ENCODE results near the gene PDE4B.

Gene PDE4B

DNA sequence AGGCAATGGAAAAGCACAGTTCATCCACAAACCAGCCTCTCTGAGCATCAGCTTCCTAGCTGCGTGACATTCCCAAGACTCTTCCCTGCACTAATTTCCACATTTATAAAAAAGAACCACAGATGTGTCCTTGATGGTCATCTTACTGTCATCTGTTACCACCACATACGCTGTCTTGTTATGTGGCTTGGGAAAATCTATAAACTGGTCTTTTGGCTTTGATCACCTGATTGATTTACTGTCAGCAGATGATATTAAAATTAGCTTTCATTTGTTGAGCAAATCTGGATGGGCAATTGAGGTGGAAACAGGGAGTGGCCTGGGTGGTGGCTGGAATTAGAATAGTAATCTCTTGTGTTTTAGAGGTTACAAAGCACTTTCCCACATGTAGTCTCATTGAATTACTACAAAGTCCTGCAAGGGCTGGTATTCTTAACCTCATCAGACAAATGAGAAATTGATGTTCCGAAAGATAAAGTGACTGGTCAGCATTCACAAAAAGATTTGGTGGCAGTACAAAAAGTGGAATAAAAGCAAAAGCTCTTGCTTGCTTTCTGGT, 509.6 kb downstream of the PDE4B start:
- Histone ChIP-seq H3K4me3 (ENCODE audit: low read depth, low read length) (no peak overlapping the region), H3K4me2 (ENCODE audit: low read length) (no peak overlapping the region), H3K27me3 (ENCODE audit: control insufficient read depth, insufficient read depth, low read length) (no peaks in the 10 kb centered on the region), H3K27ac (no peak overlapping the region), H2AFZ (no peak overlapping the region), H3K9ac (no peak overlapping the region), H3K36me3 (ENCODE audit: control insufficient read depth, insufficient read depth, low read length) (no peaks in the 10 kb centered on the region), H3K79me2 (no peaks in the 10 kb centered on the region), H3K9me3 (ENCODE audit: control insufficient read depth, low read length) (no peaks in the 10 kb centered on the region), H3K4me1 (no peaks in the 10 kb centered on the region)
- TF ChIP-seq, protein P1, sequence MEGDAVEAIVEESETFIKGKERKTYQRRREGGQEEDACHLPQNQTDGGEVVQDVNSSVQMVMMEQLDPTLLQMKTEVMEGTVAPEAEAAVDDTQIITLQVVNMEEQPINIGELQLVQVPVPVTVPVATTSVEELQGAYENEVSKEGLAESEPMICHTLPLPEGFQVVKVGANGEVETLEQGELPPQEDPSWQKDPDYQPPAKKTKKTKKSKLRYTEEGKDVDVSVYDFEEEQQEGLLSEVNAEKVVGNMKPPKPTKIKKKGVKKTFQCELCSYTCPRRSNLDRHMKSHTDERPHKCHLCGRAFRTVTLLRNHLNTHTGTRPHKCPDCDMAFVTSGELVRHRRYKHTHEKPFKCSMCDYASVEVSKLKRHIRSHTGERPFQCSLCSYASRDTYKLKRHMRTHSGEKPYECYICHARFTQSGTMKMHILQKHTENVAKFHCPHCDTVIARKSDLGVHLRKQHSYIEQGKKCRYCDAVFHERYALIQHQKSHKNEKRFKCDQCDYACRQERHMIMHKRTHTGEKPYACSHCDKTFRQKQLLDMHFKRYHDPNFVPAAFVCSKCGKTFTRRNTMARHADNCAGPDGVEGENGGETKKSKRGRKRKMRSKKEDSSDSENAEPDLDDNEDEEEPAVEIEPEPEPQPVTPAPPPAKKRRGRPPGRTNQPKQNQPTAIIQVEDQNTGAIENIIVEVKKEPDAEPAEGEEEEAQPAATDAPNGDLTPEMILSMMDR (IDR thresholded peaks at IDR 0.05), result no peak

DNA sequence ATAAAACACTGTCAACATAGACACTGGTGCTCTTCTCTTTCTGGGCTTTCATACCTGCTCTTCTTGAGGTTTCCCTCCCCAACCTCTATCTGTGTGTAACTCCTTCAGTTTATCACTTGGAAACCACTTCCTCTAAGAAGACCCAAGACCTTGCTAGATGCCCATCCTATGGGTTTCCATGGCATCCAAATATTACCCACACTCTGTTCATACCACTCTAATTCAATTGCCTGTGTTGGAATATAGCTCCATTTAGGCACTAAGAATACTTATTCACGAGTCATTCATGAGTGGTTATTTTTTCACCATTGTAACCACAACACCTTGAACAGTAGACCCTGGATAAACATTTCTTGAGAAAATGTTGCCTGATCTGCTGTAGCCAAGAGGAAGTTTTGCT, 510.1 kb downstream of the PDE4B start:
- Histone ChIP-seq H3K4me2 (ENCODE audit: low read length) (no peak overlapping the region), H2AFZ (no peak overlapping the region), H3K27me3 (ENCODE audit: control insufficient read depth, insufficient read depth, low read length) (no peaks in the 10 kb centered on the region), H3K79me2 (no peaks in the 10 kb centered on the region), H3K4me1 (no peaks in the 10 kb centered on the region), H3K36me3 (ENCODE audit: control insufficient read depth, insufficient read depth, low read length) (no peaks in the 10 kb centered on the region), H3K9ac (no peak overlapping the region), H3K9me3 (ENCODE audit: control insufficient read depth, low read length) (no peaks in the 10 kb centered on the region), H3K4me3 (ENCODE audit: low read depth, low read length) (no peak overlapping the region), H3K27ac (no peak overlapping the region)
- TF ChIP-seq, protein P1 (IDR thresholded peaks at IDR 0.05), result no peak

DNA sequence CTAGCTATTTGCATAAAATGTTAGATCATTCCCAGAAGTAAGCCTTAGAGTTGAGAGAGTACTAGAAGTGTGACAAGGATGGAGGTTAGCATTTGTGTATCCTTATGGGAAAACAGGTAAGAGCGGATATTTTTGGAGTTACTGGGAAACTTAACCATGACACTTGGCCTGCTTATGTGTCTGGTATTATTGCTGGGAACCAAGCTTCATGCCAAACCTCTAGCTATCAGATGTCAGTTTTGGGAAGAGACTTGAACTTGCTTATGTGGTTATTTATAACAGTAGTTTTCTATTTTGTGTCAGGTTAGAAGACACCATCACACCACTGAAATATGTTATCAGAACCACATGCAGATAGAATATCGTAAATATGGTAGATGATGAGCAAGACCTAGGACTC, 511.0 kb downstream of the PDE4B start:
- Histone ChIP-seq H3K27me3 (ENCODE audit: control insufficient read depth, insufficient read depth, low read length) (no peaks in the 10 kb centered on the region), H3K4me1 (no peaks in the 10 kb centered on the region), H3K36me3 (ENCODE audit: control insufficient read depth, insufficient read depth, low read length) (no peaks in the 10 kb centered on the region), H3K9me3 (ENCODE audit: control insufficient read depth, low read length) (no peaks in the 10 kb centered on the region), H3K4me2 (ENCODE audit: low read length) (no peak overlapping the region), H3K9ac (no peak overlapping the region), H2AFZ (no peak overlapping the region), H3K27ac (no peak overlapping the region), H3K79me2 (no peaks in the 10 kb centered on the region), H3K4me3 (ENCODE audit: low read depth, low read length) (no peak overlapping the region)
- TF ChIP-seq, protein P1 (IDR thresholded peaks at IDR 0.05), result no peak

DNA sequence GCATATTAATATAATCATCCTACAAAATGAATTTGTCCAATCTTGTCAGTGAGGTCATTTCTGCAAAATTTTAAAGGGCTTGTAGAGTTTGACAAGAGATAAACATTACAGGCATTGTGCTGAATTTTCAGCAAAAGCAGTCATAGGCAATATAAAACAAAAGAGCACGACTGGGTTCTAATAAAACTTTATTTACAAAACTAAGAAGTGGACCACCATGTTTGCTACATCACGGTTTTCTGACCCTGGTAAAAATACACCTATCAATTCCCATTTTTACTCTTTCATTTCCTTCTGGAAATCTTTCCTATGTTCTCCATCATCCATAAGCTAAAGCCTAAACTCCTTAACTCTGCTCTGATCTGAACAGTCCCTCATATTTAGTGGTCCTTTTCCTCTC, 511.4 kb downstream of the PDE4B start:
- H3K36me3 ChIP-seq (ENCODE audit: control insufficient read depth, insufficient read depth, low read length), result no peaks in the 10 kb centered on the region

DNA sequence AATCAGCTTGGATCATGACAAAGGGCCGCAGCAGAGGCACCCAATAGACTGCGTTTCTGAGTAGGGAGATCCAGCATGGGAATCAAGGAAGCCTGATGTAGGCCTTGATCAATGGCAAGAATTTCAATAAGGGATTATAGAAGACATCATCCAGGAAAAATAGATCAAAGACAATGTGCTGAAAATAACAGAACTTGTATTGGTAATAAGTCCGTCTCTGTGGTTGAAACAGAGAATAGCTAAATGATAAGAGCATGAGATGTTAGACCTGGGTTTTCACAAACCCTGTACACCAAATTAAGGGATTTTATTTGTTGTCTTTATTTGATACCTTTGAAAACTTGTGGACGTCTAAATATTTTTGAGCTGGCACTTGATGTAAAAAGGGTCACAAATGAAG, 513.2 kb downstream of the PDE4B start:
- no peaks in the 10 kb centered on the region for H3K9me3 ChIP-seq (ENCODE audit: control insufficient read depth, low read length)
- H3K79me2 ChIP-seq, result no peaks in the 10 kb centered on the region
- H2AFZ ChIP-seq, result no peak overlapping the region
- no peaks in the 10 kb centered on the region for H3K36me3 ChIP-seq (ENCODE audit: control insufficient read depth, insufficient read depth, low read length)
- H3K27ac ChIP-seq, result no peak overlapping the region
- no peaks in the 10 kb centered on the region for H3K27me3 ChIP-seq (ENCODE audit: control insufficient read depth, insufficient read depth, low read length)
- TF ChIP-seq, protein P1 (IDR thresholded peaks at IDR 0.05), result no peak
- H3K4me1 ChIP-seq, result no peaks in the 10 kb centered on the region
- H3K4me3 ChIP-seq (ENCODE audit: low read depth, low read length), result no peak overlapping the region
- H3K4me2 ChIP-seq (ENCODE audit: low read length), result no peak overlapping the region
- no peak overlapping the region for H3K9ac ChIP-seq

More for the DNA sequence above, 511.4 kb downstream of the PDE4B start:
- Histone ChIP-seq H3K9ac (no peak overlapping the region), H3K4me3 (ENCODE audit: low read depth, low read length) (no peak overlapping the region), H3K27me3 (ENCODE audit: control insufficient read depth, insufficient read depth, low read length) (no peaks in the 10 kb centered on the region), H3K27ac (no peak overlapping the region), H3K79me2 (no peaks in the 10 kb centered on the region), H3K4me2 (ENCODE audit: low read length) (no peak overlapping the region), H3K4me1 (no peaks in the 10 kb centered on the region), H2AFZ (no peak overlapping the region), H3K9me3 (ENCODE audit: control insufficient read depth, low read length) (no peaks in the 10 kb centered on the region)
- TF ChIP-seq, protein P1 (IDR thresholded peaks at IDR 0.05), result no peak

Data from parathyroid adenoma (tissue), 2 donors.